Measurements from ENCODE around the gene SRGAP1.

The SRGAP1 gene

DNA sequence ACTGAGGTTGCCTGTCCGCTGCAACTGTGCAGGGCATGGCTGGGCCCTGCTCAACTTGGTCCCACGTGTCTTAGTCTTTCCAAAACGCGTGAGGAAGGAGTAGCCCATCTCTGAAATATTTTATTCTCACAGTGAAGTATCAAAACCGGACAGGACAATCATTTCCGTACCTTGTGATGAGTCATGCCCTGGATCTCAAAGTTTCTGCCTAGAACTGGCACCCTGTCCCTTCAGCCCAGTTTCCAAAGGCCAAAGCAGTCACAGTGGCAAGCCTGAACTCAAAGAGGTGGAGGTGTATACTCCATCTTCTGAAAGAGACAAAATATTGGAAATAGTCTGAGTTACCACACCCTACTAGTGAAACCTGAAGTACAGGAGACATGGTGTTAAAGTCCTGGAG lies 28.5 kb upstream of the SRGAP1 start:
- H4K20me1 ChIP-seq (ENCODE audit: insufficient read depth, low read length): no peaks in the 10 kb centered on the region
- H3K4me2 ChIP-seq (ENCODE audit: low read depth, low read length): no peak overlapping the region
- TF ChIP-seq EZH2phosphoT487 (IDR thresholded peaks at IDR 0.05; ENCODE audit: low read length) (no peak), EZH2 (optimal IDR thresholded peaks at IDR 0.05; ENCODE audit: low read depth, low read length) (no peak)
- TF ChIP-seq, protein P1, sequence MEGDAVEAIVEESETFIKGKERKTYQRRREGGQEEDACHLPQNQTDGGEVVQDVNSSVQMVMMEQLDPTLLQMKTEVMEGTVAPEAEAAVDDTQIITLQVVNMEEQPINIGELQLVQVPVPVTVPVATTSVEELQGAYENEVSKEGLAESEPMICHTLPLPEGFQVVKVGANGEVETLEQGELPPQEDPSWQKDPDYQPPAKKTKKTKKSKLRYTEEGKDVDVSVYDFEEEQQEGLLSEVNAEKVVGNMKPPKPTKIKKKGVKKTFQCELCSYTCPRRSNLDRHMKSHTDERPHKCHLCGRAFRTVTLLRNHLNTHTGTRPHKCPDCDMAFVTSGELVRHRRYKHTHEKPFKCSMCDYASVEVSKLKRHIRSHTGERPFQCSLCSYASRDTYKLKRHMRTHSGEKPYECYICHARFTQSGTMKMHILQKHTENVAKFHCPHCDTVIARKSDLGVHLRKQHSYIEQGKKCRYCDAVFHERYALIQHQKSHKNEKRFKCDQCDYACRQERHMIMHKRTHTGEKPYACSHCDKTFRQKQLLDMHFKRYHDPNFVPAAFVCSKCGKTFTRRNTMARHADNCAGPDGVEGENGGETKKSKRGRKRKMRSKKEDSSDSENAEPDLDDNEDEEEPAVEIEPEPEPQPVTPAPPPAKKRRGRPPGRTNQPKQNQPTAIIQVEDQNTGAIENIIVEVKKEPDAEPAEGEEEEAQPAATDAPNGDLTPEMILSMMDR (IDR thresholded peaks at IDR 0.05; ENCODE audit: low read length): no peak
- no peaks in the 10 kb centered on the region for H3K9me3 ChIP-seq (replicated peaks; ENCODE audit: insufficient read depth, low read length)
- no peaks in the 10 kb centered on the region for H3K79me2 ChIP-seq (ENCODE audit: low read length)
- H3K9me2 ChIP-seq (replicated peaks; ENCODE audit: insufficient read depth, low read length): no peaks in the 10 kb centered on the region
- DNase-seq: no peak
- H3K36me3 ChIP-seq (replicated peaks; ENCODE audit: insufficient read depth, low read length): no peaks in the 10 kb centered on the region
- H3K9ac ChIP-seq (ENCODE audit: low read length): no peak overlapping the region
- H3K4me3 ChIP-seq (ENCODE audit: low read length): no peak overlapping the region
- H3K4me1 ChIP-seq (ENCODE audit: low read length): peaks cover 20% of the 10 kb centered on the region
- H3K27ac ChIP-seq (ENCODE audit: low read length): no peak overlapping the region
- no peak overlapping the region for H2AFZ ChIP-seq (ENCODE audit: low read length)
- H3K27me3 ChIP-seq (replicated peaks; ENCODE audit: insufficient read depth, low read length): no peaks in the 10 kb centered on the region
- H3F3A ChIP-seq (ENCODE audit: insufficient read depth, low read length): peaks cover 11% of the 10 kb centered on the region

DNA sequence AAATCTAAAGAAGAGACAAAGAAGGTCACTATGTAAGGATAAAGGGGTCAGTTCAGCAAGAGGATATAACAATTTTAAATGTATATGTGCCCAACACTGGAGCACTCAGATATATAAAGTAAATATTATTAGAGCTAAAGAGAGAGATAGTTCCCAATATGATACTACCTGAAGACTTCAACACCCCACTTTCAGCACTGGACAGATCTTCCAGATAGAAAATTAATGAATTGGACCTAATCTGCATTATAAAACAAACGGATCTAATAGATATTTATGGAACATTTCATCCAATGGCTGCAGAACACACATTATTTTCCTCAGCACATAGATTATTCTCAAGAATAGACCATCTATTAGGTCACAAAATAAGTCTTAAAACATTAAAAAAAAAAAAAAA lies 24.1 kb upstream of the SRGAP1 start:
- H3K27me3 ChIP-seq (replicated peaks; ENCODE audit: insufficient read depth, low read length): no peaks in the 10 kb centered on the region
- H3K9me3 ChIP-seq (replicated peaks; ENCODE audit: insufficient read depth, low read length): no peaks in the 10 kb centered on the region
- DNase-seq: no peak
- no peak overlapping the region for H3K4me2 ChIP-seq (ENCODE audit: low read depth, low read length)
- no peak overlapping the region for H3K4me3 ChIP-seq (ENCODE audit: low read length)
- no peaks in the 10 kb centered on the region for H3K36me3 ChIP-seq (replicated peaks; ENCODE audit: insufficient read depth, low read length)
- no peaks in the 10 kb centered on the region for H3K9me2 ChIP-seq (replicated peaks; ENCODE audit: insufficient read depth, low read length)
- H4K20me1 ChIP-seq (ENCODE audit: insufficient read depth, low read length): no peaks in the 10 kb centered on the region
- TF ChIP-seq EZH2phosphoT487 (IDR thresholded peaks at IDR 0.05; ENCODE audit: low read length) (no peak), EZH2 (optimal IDR thresholded peaks at IDR 0.05; ENCODE audit: low read depth, low read length) (no peak)
- TF ChIP-seq, protein P1 (IDR thresholded peaks at IDR 0.05; ENCODE audit: low read length): no peak
- no peaks in the 10 kb centered on the region for H3F3A ChIP-seq (ENCODE audit: insufficient read depth, low read length)
- no peak overlapping the region for H3K9ac ChIP-seq (ENCODE audit: low read length)
- no peaks in the 10 kb centered on the region for H3K79me2 ChIP-seq (ENCODE audit: low read length)
- no peak overlapping the region for H3K27ac ChIP-seq (ENCODE audit: low read length)
- no peak overlapping the region for H2AFZ ChIP-seq (ENCODE audit: low read length)
- H3K4me1 ChIP-seq (ENCODE audit: low read length): peaks cover 1% of the 10 kb centered on the region; the same call in 1 of the 2 replicates

DNA sequence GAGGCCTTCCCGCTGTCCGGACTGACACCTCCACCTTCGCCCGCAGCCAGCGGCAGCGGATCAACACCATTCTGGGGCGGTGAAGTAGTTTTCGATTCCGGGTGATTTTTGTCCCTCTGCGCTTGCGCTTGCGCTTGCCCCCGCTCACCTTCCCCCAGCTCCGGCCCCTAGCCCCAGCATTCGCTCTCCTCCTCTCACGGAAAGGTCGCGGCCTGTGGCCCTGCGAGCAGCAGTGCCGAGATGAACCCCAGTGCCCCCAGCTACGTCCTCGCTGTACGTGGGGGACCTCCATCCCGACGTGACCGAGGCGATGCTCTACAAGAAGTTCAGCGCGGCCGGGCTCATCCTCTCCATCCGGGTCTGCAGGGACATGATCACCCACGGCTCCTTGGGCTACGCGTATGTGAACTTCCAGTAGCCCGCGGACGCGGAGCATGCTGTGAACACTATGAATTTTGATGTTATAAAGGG lies 22.7 kb upstream of the SRGAP1 start:
- Histone ChIP-seq H3K9me3 (replicated peaks; ENCODE audit: insufficient read depth, low read length) (no peaks in the 10 kb centered on the region), H3K9me2 (replicated peaks; ENCODE audit: insufficient read depth, low read length) (no peaks in the 10 kb centered on the region), H3F3A (ENCODE audit: insufficient read depth, low read length) (no peaks in the 10 kb centered on the region), H3K4me2 (ENCODE audit: low read depth, low read length) (no peak overlapping the region), H4K20me1 (ENCODE audit: insufficient read depth, low read length) (no peaks in the 10 kb centered on the region), H3K79me2 (ENCODE audit: low read length) (no peaks in the 10 kb centered on the region), H3K27ac (ENCODE audit: low read length) (no peak overlapping the region), H3K9ac (ENCODE audit: low read length) (no peak overlapping the region), H3K4me1 (ENCODE audit: low read length) (peaks cover 4% of the 10 kb centered on the region; the same call in 1 of the 2 replicates), H3K36me3 (replicated peaks; ENCODE audit: insufficient read depth, low read length) (no peaks in the 10 kb centered on the region), H3K4me3 (ENCODE audit: low read length) (no peak overlapping the region), H3K27me3 (replicated peaks; ENCODE audit: insufficient read depth, low read length) (no peaks in the 10 kb centered on the region), H2AFZ (ENCODE audit: low read length) (no peak overlapping the region)
- no peak for TF ChIP-seq EZH2phosphoT487 (IDR thresholded peaks at IDR 0.05; ENCODE audit: low read length)
- TF ChIP-seq EZH2 (optimal IDR thresholded peaks at IDR 0.05; ENCODE audit: low read depth, low read length): no peak
- TF ChIP-seq, protein P1 (IDR thresholded peaks at IDR 0.05; ENCODE audit: low read length): no peak
- DNase-seq: no peak
